ENCODE measurements around the gene PRELID1. TPM values are rescaled to one million over a fixed set of nuclear protein-coding genes. Genes with fewer than 3 reads are reported as not detected.
A peak's percentile ranks its signal among the peaks of the same experiment; 100 is the strongest.
"Not testable (repeated sequence)": the region's sequence is repeated elsewhere in the genome, so short reads cannot be mapped to it uniquely, and the experiment has no call there.

The PRELID1 gene
- total RNA-seq, 1 donor from 2014 or later: 81.2 TPM

DNA sequence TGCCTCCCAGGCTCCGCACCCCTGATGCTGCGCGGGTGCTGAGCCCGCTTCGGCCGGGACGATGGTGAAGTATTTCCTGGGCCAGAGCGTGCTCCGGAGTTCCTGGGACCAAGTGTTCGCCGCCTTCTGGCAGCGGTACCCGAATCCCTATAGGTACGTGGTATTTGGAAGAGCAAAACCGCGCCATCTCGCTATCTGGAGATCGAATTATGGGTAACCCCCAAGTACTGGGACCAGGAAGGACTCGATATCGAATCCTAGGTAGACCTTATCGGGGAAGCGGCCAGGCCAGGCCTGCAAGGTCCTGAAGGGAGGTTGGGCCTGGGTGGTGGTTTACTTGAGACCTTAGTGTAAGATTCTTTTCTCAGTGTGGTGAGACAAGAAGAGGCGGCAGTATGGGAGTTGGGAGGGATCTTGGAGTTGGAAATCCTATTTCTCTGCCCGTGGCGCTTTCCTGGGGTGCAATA, 359 bp downstream of the PRELID1 start:
- no peak for DNase-seq (ENCODE audit: low spot score in 2 of 2, unreplicated experiment in 2 of 2)
- H3K9me3 Mint-ChIP-seq: no peaks in the 10 kb centered on the region

DNA sequence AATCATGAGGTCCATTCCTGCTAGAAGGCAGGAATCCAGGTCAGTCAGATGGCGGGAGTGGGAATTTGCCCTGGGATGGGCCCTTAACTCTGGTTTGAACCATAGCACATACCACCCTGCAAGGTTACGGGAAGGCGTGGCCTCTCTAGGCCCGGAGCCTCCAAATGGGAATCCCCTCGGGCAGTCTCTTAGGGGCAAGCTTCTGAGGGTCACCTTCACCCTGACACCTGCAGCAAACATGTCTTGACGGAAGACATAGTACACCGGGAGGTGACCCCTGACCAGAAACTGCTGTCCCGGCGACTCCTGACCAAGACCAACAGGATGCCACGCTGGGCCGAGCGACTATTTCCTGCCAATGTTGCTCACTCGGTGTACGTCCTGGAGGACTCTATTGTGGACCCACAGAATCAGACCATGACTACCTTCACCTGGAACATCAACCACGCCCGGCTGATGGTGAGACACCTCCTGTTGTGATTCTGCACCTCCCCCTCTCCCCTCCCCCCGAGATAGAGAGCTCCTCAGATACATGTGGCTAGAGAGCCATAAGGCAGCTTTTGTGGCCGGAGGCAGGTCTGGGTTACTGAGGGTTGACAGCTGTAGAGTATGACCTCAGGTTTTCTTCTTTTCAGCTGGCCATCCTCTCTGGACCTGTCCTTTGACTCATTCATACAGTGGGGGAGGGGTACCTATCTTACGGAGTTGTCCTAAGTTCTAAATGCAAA, 957 bp downstream of the PRELID1 start:
- Mint-ChIP-seq H3K27ac (peak overlapping the region; percentile 94), H3K4me1 (peaks cover 40% of the 10 kb centered on the region), H3K4me3 (peak overlapping the region; percentile 90), H3K36me3 (peaks cover 10% of the 10 kb centered on the region), H3K9me3 (no peaks in the 10 kb centered on the region), H3K27me3 (ENCODE audit: low read depth) (no peaks in the 10 kb centered on the region)
- peak in 1 of 2 experiments; percentile 39 for DNase-seq (ENCODE audit: low spot score in 2 of 2, unreplicated experiment in 2 of 2)
- TF ChIP-seq, protein P1, sequence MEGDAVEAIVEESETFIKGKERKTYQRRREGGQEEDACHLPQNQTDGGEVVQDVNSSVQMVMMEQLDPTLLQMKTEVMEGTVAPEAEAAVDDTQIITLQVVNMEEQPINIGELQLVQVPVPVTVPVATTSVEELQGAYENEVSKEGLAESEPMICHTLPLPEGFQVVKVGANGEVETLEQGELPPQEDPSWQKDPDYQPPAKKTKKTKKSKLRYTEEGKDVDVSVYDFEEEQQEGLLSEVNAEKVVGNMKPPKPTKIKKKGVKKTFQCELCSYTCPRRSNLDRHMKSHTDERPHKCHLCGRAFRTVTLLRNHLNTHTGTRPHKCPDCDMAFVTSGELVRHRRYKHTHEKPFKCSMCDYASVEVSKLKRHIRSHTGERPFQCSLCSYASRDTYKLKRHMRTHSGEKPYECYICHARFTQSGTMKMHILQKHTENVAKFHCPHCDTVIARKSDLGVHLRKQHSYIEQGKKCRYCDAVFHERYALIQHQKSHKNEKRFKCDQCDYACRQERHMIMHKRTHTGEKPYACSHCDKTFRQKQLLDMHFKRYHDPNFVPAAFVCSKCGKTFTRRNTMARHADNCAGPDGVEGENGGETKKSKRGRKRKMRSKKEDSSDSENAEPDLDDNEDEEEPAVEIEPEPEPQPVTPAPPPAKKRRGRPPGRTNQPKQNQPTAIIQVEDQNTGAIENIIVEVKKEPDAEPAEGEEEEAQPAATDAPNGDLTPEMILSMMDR (IDR thresholded peaks at IDR 0.05; ENCODE audit: unreplicated experiment): no peak

More for the DNA sequence above, 359 bp downstream of the PRELID1 start:
- Mint-ChIP-seq H3K4me3 (peak overlapping the region; percentile 90), H3K4me1 (peaks cover 43% of the 10 kb centered on the region), H3K27me3 (ENCODE audit: low read depth) (no peaks in the 10 kb centered on the region), H3K27ac (peak overlapping the region; percentile 94), H3K36me3 (peaks cover 10% of the 10 kb centered on the region)
- TF ChIP-seq, protein P1 (IDR thresholded peaks at IDR 0.05; ENCODE audit: unreplicated experiment): no peak

DNA sequence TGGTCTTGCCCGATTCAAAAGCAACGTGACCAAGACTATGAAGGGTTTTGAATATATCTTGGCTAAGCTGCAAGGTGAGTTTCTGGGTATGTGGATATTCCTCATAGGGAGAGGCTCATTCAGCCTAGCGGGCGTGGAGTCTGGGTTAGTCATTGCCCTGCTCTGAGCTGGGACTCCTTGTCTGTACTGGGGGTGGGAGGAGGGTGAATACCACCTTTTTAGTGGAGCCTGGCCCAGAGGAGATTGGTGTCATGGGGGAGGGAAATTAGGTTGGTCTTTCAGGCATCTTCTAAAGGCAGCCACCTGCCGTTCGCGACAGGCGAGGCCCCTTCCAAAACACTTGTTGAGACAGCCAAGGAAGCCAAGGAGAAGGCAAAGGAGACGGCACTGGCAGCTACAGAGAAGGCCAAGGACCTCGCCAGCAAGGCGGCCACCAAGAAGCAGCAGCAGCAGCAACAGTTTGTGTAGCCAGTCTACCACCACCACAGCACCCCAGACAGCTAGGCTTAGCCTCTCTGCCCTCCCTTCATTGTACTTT, 2.6 kb downstream of the PRELID1 start:
- H3K27me3 Mint-ChIP-seq (ENCODE audit: low read depth); H3K9me3 Mint-ChIP-seq; DNase-seq (ENCODE audit: low spot score in 2 of 2, unreplicated experiment in 2 of 2); H3K27ac Mint-ChIP-seq: not testable (repeated sequence)
- Mint-ChIP-seq H3K36me3 (peaks cover 10% of the 10 kb centered on the region), H3K4me3 (peak overlapping the region; percentile 6), H3K4me1 (peaks cover 36% of the 10 kb centered on the region)

DNA sequence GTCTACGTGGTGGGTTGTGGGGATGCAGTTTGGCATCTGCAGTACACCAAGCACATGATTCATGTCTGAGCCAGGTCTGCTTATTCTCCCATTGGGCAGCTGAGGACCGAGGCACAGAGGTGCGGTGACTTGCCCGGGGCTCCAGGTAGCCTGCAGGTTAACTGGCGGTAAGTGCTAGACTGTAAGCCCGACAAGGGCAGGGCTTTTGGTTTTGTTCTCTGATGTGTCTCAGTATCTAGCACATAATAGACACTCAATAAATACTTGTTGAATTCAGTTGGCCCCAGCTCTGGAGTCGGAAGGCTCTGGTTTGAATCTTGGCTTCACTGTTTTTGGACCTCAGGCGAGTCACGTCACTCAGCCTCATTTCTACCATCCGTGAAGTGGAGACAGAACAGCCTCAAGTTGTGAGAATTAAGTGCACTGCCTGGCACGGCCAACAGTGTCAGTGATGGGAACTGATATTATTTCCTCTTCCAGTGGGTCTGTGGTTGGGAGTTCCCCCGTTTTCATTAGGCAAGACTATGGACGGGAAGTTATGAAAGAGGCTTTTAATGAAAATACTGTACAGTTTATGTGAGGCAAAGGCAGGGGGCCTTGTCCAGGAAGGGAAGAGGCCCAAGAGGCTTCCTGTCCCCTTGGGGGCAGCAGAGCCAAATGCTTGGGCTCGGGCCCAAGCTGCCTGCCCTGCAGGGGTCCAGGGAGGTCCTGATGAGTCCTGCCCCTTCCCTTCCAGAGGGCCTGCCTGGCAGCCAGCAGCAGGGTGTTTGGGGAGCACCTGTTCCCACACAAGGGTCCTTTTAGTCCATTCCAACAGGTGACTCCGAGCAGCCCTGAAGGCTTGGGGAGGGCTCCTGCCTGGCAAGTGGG, 3.3 kb downstream of the PRELID1 start:
- no peak overlapping the region for H3K27ac Mint-ChIP-seq
- H3K4me3 Mint-ChIP-seq: no peak overlapping the region
- H3K4me1 Mint-ChIP-seq: peaks cover 34% of the 10 kb centered on the region

DNA sequence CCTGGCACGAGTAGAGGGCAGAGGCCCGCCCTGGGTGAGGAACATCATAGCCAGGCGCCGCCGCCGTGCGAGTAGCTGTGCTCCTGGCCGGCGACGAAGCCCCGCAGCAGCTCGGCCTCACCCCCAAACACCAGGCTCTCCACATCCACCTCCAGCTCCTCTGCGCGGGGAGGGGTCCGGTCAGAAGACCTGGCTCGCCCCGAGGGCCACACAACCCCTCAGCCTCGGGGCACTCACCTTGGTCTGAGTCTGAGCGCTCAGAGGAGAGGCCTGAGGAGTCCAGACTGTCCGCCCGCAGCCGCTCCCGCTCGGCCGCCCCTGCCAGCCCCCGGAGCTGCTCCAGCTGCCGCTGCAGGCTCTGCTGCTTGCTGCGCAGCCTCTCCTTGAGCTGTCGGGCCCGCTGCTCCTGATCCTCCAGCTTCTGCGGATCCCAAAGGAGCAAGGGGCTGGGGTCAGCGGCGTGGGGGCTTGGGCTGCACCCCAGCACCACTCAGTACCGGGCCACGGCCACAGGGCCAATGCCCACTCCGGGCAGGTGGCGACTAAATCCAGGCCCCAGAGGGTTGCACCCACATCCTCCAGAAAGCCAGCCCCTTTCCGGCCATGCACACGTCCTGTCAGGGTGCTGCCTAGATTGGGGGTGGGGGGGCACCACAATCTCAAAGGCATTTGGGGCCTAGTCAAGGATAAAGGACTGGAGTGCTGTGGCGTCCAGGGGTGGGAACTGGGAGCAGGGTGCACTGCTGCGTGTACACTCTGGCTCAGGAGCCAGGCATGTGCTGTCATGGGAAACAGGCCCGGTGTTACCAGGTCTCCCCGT, 4.2 kb downstream of the PRELID1 start:
- Mint-ChIP-seq H3K36me3 (peaks cover 10% of the 10 kb centered on the region), H3K27me3 (ENCODE audit: low read depth) (no peaks in the 10 kb centered on the region), H3K4me3 (no peak overlapping the region), H3K27ac (no peak overlapping the region), H3K9me3 (no peaks in the 10 kb centered on the region), H3K4me1 (peaks cover 27% of the 10 kb centered on the region)
- TF ChIP-seq, protein P1 (IDR thresholded peaks at IDR 0.05; ENCODE audit: unreplicated experiment): no peak
- no peak for DNase-seq (ENCODE audit: low spot score in 2 of 2, unreplicated experiment in 2 of 2)

More for the DNA sequence above, 3.3 kb downstream of the PRELID1 start:
- Mint-ChIP-seq H3K36me3 (peaks cover 10% of the 10 kb centered on the region), H3K27me3 (ENCODE audit: low read depth) (no peaks in the 10 kb centered on the region), H3K9me3 (no peaks in the 10 kb centered on the region)
- no peak for DNase-seq (ENCODE audit: low spot score in 2 of 2, unreplicated experiment in 2 of 2)
- TF ChIP-seq, protein P1 (IDR thresholded peaks at IDR 0.05; ENCODE audit: unreplicated experiment): no peak
